Transverse colon (tissue), 3 donors: Measurements from ENCODE around the gene TMEM200C.

Experiments
- CTCF ChIP-seq, 5 experiments: fragments of 200-600 bp in 3 of 5; fragments of 450-650 bp in 2 of 5; sonication (generic) in 3 of 5; IDR thresholded peaks; 1 replicate in 2 of 5; 2 replicates in 3 of 5; pipeline ENCODE4 v1.5.1; 2016 to 2017; ENCODE audit warnings: antibody characterized with exemption in 5 of 5, inconsistent platforms in 3 of 5, mild to moderate bottlenecking in 2 of 5, moderate library complexity in 1 of 5
- EP300 ChIP-seq: sonication (generic); formaldehyde crosslinking; IDR thresholded peaks from one replicate; pipeline ENCODE4 v1.6.1; 2017; ENCODE audit warnings: antibody characterized with exemption, low read depth
- POLR2A ChIP-seq: fragments of 450-650 bp; IDR thresholded peaks from one replicate; pipeline ENCODE4 v1.6.1; 2016; ENCODE audit warnings: antibody characterized with exemption, mild to moderate bottlenecking, moderate library complexity

- TF ChIP-seq CTCF (IDR thresholded peaks at IDR 0.05) = no peak
- no peak for TF ChIP-seq POLR2A
- no peak for TF ChIP-seq EP300
These were observed 18.4 kb downstream of the TMEM200C start for GRCh38 chr18:5876891-5877290.
